Stomach (tissue), 9 donors: ENCODE data around the gene ABCA12. TPM values are rescaled to one million over a fixed set of nuclear protein-coding genes. Genes with fewer than 3 reads are reported as not detected.

ENCODE experiments used
- DNase-seq, 2 donors: peaks; one replicate each; pipeline versions ENCODE4 v3.0.0 to v3.0.0-alpha.2; 2013 to 2019
- H3K27ac ChIP-seq, 5 donors: fragments of 200-600 bp in 4 of 5; sonication (generic) in 4 of 5; one replicate each; pipeline ENCODE4 v1.5.1; 2013 to 2019; ENCODE audit warnings: mild to moderate bottlenecking in 1 of 5, moderate library complexity in 1 of 5
- H3K27me3 ChIP-seq, 3 donors: fragments of 200-600 bp; sonication (generic); one replicate each; pipeline ENCODE4 v1.5.1; 2017 to 2019; ENCODE audit warnings: mixed run types in 1 of 3
- H3K36me3 ChIP-seq, 4 donors: fragments of 200-600 bp; sonication (generic); 1 replicate in 3 of 4; 2 replicates in 1 of 4; pipeline ENCODE4 v1.5.1; 2016 to 2019
- H3K4me1 ChIP-seq, 4 donors: fragments of 200-600 bp; sonication (generic); one replicate each; pipeline ENCODE4 v1.5.1; 2016 to 2019
- H3K4me3 ChIP-seq, 4 donors: fragments of 200-600 bp; sonication (generic) in 3 of 4; one replicate each; pipeline ENCODE4 v1.5.1; 2016 to 2019; ENCODE audit warnings: mild to moderate bottlenecking in 1 of 4
- H3K9me3 ChIP-seq, 4 donors: fragments of 200-600 bp; sonication (generic); one replicate each; pipeline ENCODE4 v1.5.1; 2016 to 2019
- CTCF ChIP-seq, 7 experiments: fragments of 450-650 bp in 4 of 7; fragments of 200-600 bp in 3 of 7; sonication (generic) in 3 of 7; IDR thresholded peaks; one replicate each; pipeline ENCODE4 v1.5.1; 2016 to 2019; ENCODE audit warnings: antibody characterized with exemption in 7 of 7, control low read depth in 2 of 7, mild to moderate bottlenecking in 1 of 7
- EP300 ChIP-seq: sonication (generic); formaldehyde crosslinking; IDR thresholded peaks from one replicate; pipeline ENCODE4 v1.6.1; 2017; ENCODE audit warnings: antibody characterized with exemption
- POLR2A ChIP-seq, 4 donors: fragments of 450-650 bp; IDR thresholded peaks; one replicate each; pipeline ENCODE4 v1.6.1; 2016; ENCODE audit warnings: antibody characterized with exemption in 4 of 4, control low read depth in 2 of 4, mild to moderate bottlenecking in 1 of 4, moderate library complexity in 1 of 4
- POLR2AphosphoS5 ChIP-seq, 3 donors: sonication (generic); formaldehyde crosslinking; IDR thresholded peaks; one replicate each; pipeline ENCODE4 v1.6.1; 2016; ENCODE audit warnings: antibody characterized with exemption in 3 of 3
- WGBS, 5 donors: extraction: QIAGEN DNeasy Blood & Tissue Kit in 3 of 5; methylation state at CpG; one replicate each; pipeline versions ENCODE4 v1.1.5 to v1.1.7; 2013 to 2018; 5-methylcytosine and 5-hydroxymethylcytosine counted together
- intact Hi-C: fragments of 100-400 bp; cut with DNase I; formaldehyde crosslinking; loops from one replicate; pipeline ENCODE4 v1.15.1; 2023; ENCODE audit warnings: low total_unique reads
- polyA plus RNA-seq, 3 donors: library from polyadenylated mRNA; stranded (reverse); fragments of 200-250 nt; gene quantifications; one replicate each; pipeline ENCODE4 v1.2.3, GENCODE V29; 2013
- total RNA-seq, 5 donors: library from RNA; depleted of rRNA; stranded (reverse); fragments of >200 nt; gene quantifications; one replicate each; pipeline versions ENCODE4 v1.1.0 to v1.2.3, GENCODE V29; 2014 to 2016
- donor health status: healthy with polysubstance abuse.
- donor health status: Bipolar disorder and iron deficiency.
- donor health status: healthy.

The ABCA12 gene
- total and polyA plus RNA-seq, 8 donors, result under 0.01 to 1.8 (median 0.15) TPM; not detected in 4

GRCh38 chr2:214904176-214904575 is 234.2 kb downstream of the ABCA12 start:
- H3K36me3 ChIP-seq, result no peaks in the 10 kb centered on the region
- no peaks in the 10 kb centered on the region for H3K4me1 ChIP-seq
- H3K9me3 ChIP-seq, result no peaks in the 10 kb centered on the region
- intact Hi-C loops, result no loop called here
- H3K27ac ChIP-seq, result no peak overlapping the region
- no peak overlapping the region for H3K4me3 ChIP-seq
- TF ChIP-seq EP300 (no peak), POLR2AphosphoS5 (IDR thresholded peaks at IDR 0.05) (no peak), CTCF (IDR thresholded peaks at IDR 0.05) (no peak), POLR2A (IDR thresholded peaks at IDR 0.05) (no peak)
- 54 to 88% (median 79%) methylated on average over 1 of the region's 1 CpG for WGBS, 5 donors
- no peak for DNase-seq
- no peaks in the 10 kb centered on the region for H3K27me3 ChIP-seq

- WGBS, 5 donors, result 75 to 88% (median 85%) methylated on average over 5 of the region's 5 CpGs
- no peak overlapping the region for H3K4me3 ChIP-seq
Measured at GRCh38 chr2:214902286-214902685, 236.1 kb downstream of the ABCA12 start.

GRCh38 chr2:214899751-214900150 is 238.7 kb downstream of the ABCA12 start:
- TF ChIP-seq POLR2AphosphoS5 (IDR thresholded peaks at IDR 0.05) (no peak), EP300 (no peak), CTCF (IDR thresholded peaks at IDR 0.05) (no peak), POLR2A (IDR thresholded peaks at IDR 0.05) (no peak)

More at GRCh38 chr2:214902286-214902685, 236.1 kb downstream of the ABCA12 start:
- Histone ChIP-seq H3K4me1 (no peaks in the 10 kb centered on the region), H3K27me3 (no peaks in the 10 kb centered on the region), H3K36me3 (no peaks in the 10 kb centered on the region), H3K9me3 (no peaks in the 10 kb centered on the region), H3K27ac (no peak overlapping the region)
- no peak for TF ChIP-seq CTCF (IDR thresholded peaks at IDR 0.05)
- TF ChIP-seq POLR2AphosphoS5 (IDR thresholded peaks at IDR 0.05), result no peak
- TF ChIP-seq EP300, result no peak
- TF ChIP-seq POLR2A (IDR thresholded peaks at IDR 0.05), result no peak
- intact Hi-C loops, result no loop called here
- DNase-seq, result no peak

GRCh38 chr2:214896274-214896673 is 242.2 kb downstream of the ABCA12 start:
- Histone ChIP-seq H3K9me3 (no peaks in the 10 kb centered on the region), H3K4me3 (no peak overlapping the region), H3K4me1 (no peaks in the 10 kb centered on the region), H3K27ac (no peak overlapping the region), H3K27me3 (no peaks in the 10 kb centered on the region), H3K36me3 (no peaks in the 10 kb centered on the region)
- DNase-seq, result no peak
- TF ChIP-seq CTCF (IDR thresholded peaks at IDR 0.05), result no peak
- TF ChIP-seq POLR2AphosphoS5 (IDR thresholded peaks at IDR 0.05), result no peak
- TF ChIP-seq EP300, result no peak
- no peak for TF ChIP-seq POLR2A (IDR thresholded peaks at IDR 0.05)
- intact Hi-C loops, result no loop called here
- 19 to 62% (median 58%) methylated on average over 1 of the region's 1 CpG for WGBS, 5 donors

More at GRCh38 chr2:214899751-214900150, 238.7 kb downstream of the ABCA12 start:
- 73 to 86% (median 82%) methylated on average over 4 of the region's 4 CpGs for WGBS, 5 donors
- Histone ChIP-seq H3K36me3 (no peaks in the 10 kb centered on the region), H3K27me3 (no peaks in the 10 kb centered on the region), H3K4me1 (no peaks in the 10 kb centered on the region), H3K9me3 (no peaks in the 10 kb centered on the region), H3K27ac (no peak overlapping the region), H3K4me3 (no peak overlapping the region)
- DNase-seq, result no peak
- intact Hi-C loops, result no loop called here
